ENCODE data around the gene RSPH4A. TPM values are rescaled to one million over a fixed set of nuclear protein-coding genes. Genes with fewer than 3 reads are reported as not detected.

The RSPH4A gene
- total and polyA plus RNA-seq, 9 donors: 0.52 to 17.9 (median 2.3) TPM

GRCh38 chr6:116570856-116571682 is 45.2 kb upstream of the RSPH4A start, which contains the start of gene RWDD1:
Gene RWDD1, plus strand, starts transcription at chr6:116571504. Its CDS starts 79 bp downstream, at chr6:116571583.
- Histone ChIP-seq H3K4me1 (ENCODE audit: insufficient read depth) (peaks cover 2% of the 10 kb centered on the region), H3K27me3 (no peaks in the 10 kb centered on the region), H3K36me3 (no peaks in the 10 kb centered on the region), H3K27ac (peak within 1 kb of the TSS; percentile 24 to 79), H3K4me3 (peak within 1 kb of the TSS; percentile 62), H3K9me3 (no peaks in the 10 kb centered on the region)
- peak; percentile 97 to 99 (median 98) for DNase-seq
- intact Hi-C loops (cut with DNase I): no loop called here
- 0 to 1% (median 0%) methylated on average over 54 to 62 of the region's 62 CpGs for WGBS, 3 donors
- TF ChIP-seq POLR2A (IDR thresholded peaks at IDR 0.05): peak; percentile 67
- no peak for TF ChIP-seq CTCF (IDR thresholded peaks at IDR 0.05)

GRCh38 chr6:116571683-116572000 is 44.6 kb upstream of the RSPH4A start:
- H3K4me3 ChIP-seq: peak overlapping the region; percentile 62
- no peaks in the 10 kb centered on the region for H3K36me3 ChIP-seq
- no peaks in the 10 kb centered on the region for H3K9me3 ChIP-seq
- no peaks in the 10 kb centered on the region for H3K27me3 ChIP-seq
- DNase-seq: no peak
- TF ChIP-seq EP300 (IDR thresholded peaks at IDR 0.05): no peak
- no peak for TF ChIP-seq POLR2A (IDR thresholded peaks at IDR 0.05)
- peaks cover 2% of the 10 kb centered on the region for H3K4me1 ChIP-seq (ENCODE audit: insufficient read depth)
- H3K27ac ChIP-seq: peak overlapping the region; percentile 24 to 79
- 0 to 1% (median 0%) methylated on average over 12 of the region's 12 CpGs for WGBS, 3 donors
- intact Hi-C loops (cut with DNase I): no loop called here

- peaks cover 4% of the 10 kb centered on the region for H3K4me1 ChIP-seq (ENCODE audit: insufficient read depth)
Measured at GRCh38 chr6:116572162-116572561, 44.1 kb upstream of the RSPH4A start.

GRCh38 chr6:116575227-116575626 is 41.1 kb upstream of the RSPH4A start:
- DNase-seq: no peak
- H3K27ac ChIP-seq: no peak overlapping the region
- no peaks in the 10 kb centered on the region for H3K36me3 ChIP-seq
- intact Hi-C loops (cut with DNase I): no loop called here
- H3K27me3 ChIP-seq: no peaks in the 10 kb centered on the region
- 81 to 88% (median 82%) methylated on average over 2 of the region's 2 CpGs for WGBS, 3 donors
- peaks cover 4% of the 10 kb centered on the region for H3K4me1 ChIP-seq (ENCODE audit: insufficient read depth)
- TF ChIP-seq POLR2A (IDR thresholded peaks at IDR 0.05) (no peak), CTCF (IDR thresholded peaks at IDR 0.05) (no peak), EP300 (IDR thresholded peaks at IDR 0.05) (no peak)
- no peak overlapping the region for H3K4me3 ChIP-seq
- no peaks in the 10 kb centered on the region for H3K9me3 ChIP-seq

More at GRCh38 chr6:116572162-116572561, 44.1 kb upstream of the RSPH4A start:
- H3K36me3 ChIP-seq: no peaks in the 10 kb centered on the region
- no peaks in the 10 kb centered on the region for H3K27me3 ChIP-seq
- no peak overlapping the region for H3K27ac ChIP-seq
- H3K4me3 ChIP-seq: peak overlapping the region; percentile 62
- 1 to 3% (median 2%) methylated on average over 7 of the region's 7 CpGs for WGBS, 3 donors
- no peaks in the 10 kb centered on the region for H3K9me3 ChIP-seq
- no peak for DNase-seq
- TF ChIP-seq EP300 (IDR thresholded peaks at IDR 0.05) (no peak), POLR2A (IDR thresholded peaks at IDR 0.05) (no peak), CTCF (IDR thresholded peaks at IDR 0.05) (no peak)
- intact Hi-C loops (cut with DNase I): no loop called here

GRCh38 chr6:116577486-116577885 is 38.8 kb upstream of the RSPH4A start:
- H3K4me3 ChIP-seq: no peak overlapping the region
- no peaks in the 10 kb centered on the region for H3K9me3 ChIP-seq
- no peaks in the 10 kb centered on the region for H3K36me3 ChIP-seq
- peaks cover 4% of the 10 kb centered on the region for H3K4me1 ChIP-seq (ENCODE audit: insufficient read depth)
- 13 to 59% (median 24%) methylated on average over 5 of the region's 5 CpGs for WGBS, 3 donors
- TF ChIP-seq EP300 (IDR thresholded peaks at IDR 0.05): no peak
- TF ChIP-seq POLR2A (IDR thresholded peaks at IDR 0.05): no peak
- TF ChIP-seq CTCF (IDR thresholded peaks at IDR 0.05): no peak
- DNase-seq: no peak
- no peaks in the 10 kb centered on the region for H3K27me3 ChIP-seq
- H3K27ac ChIP-seq: no peak overlapping the region
- intact Hi-C loops (cut with DNase I): no loop called here
